OCI-LY1 (cell line): Measurements from ENCODE around the gene CRTC1.

Experiments used
- H2AFZ ChIP-seq: fragments of 200-600 bp; sonication (generic), shearing (Covaris generic); 2 replicates; pipeline ENCODE4 v1.6.0; 2014; ENCODE audit warnings: antibody characterized with exemption, mild to moderate bottlenecking, low read length
- H3F3A ChIP-seq: fragments of 200-600 bp; sonication (generic), shearing (Covaris generic); 2 replicates; pipeline ENCODE4 v1.6.0; 2014; ENCODE audit warnings: mild to moderate bottlenecking, antibody characterized with exemption, low read length, moderate library complexity; ENCODE audit not compliant: insufficient read depth
- H3K27ac ChIP-seq: fragments of 200-600 bp; sonication (generic); 2 replicates; pipeline ENCODE4 v1.5.1; 2014; ENCODE audit warnings: low read length, mixed run types, mild to moderate bottlenecking, low read depth; ENCODE audit not compliant: poor library complexity, severe bottlenecking
- H3K27me3 ChIP-seq: fragments of 200-600 bp; sonication (generic); 2 replicates; pipeline ENCODE4 v1.6.0; 2014; ENCODE audit warnings: antibody characterized with exemption, mild to moderate bottlenecking, low read length, moderate library complexity; ENCODE audit not compliant: insufficient read depth
- H3K36me3 ChIP-seq: fragments of 200-600 bp; sonication (generic); 2 replicates; pipeline ENCODE4 v1.6.1; 2014; ENCODE audit warnings: mild to moderate bottlenecking, antibody characterized with exemption, low read length, moderate library complexity, mixed read lengths; ENCODE audit not compliant: insufficient read depth
- H3K4me1 ChIP-seq: fragments of 200-600 bp; sonication (generic); 2 replicates; pipeline ENCODE4 v1.5.1; 2014; ENCODE audit warnings: mild to moderate bottlenecking, low read length, moderate library complexity; ENCODE audit not compliant: insufficient read depth, severe bottlenecking
- H3K4me2 ChIP-seq: fragments of 200-600 bp; sonication (generic), shearing (Covaris generic); 2 replicates; pipeline ENCODE4 v1.6.1; 2014; ENCODE audit warnings: low read length
- H3K4me3 ChIP-seq: fragments of 200-600 bp; sonication (generic); 2 replicates; pipeline ENCODE4 v1.5.1; 2014; ENCODE audit warnings: low read length, low read depth, mild to moderate bottlenecking, mixed read lengths; ENCODE audit not compliant: poor library complexity, severe bottlenecking
- H3K79me2 ChIP-seq: fragments of 200-600 bp; shearing (Covaris generic); 2 replicates; pipeline ENCODE4 v1.6.1; 2016; ENCODE audit warnings: mixed run types, low read length, mixed read lengths; ENCODE audit not compliant: insufficient read depth
- H3K9ac ChIP-seq: fragments of 200-600 bp; sonication (generic), shearing (Covaris generic); 2 replicates; pipeline ENCODE4 v1.6.1; 2014; ENCODE audit warnings: mild to moderate bottlenecking, low read length, mixed read lengths
- H3K9me2 ChIP-seq: fragments of 200-600 bp; sonication (generic), shearing (Covaris generic); 2 replicates; pipeline ENCODE4 v1.6.1; 2014; ENCODE audit warnings: low read depth, mild to moderate bottlenecking, low read length, mixed read lengths
- H3K9me3 ChIP-seq: fragments of 200-600 bp; shearing (Covaris generic); 2 replicates; pipeline ENCODE4 v1.6.1; 2014; ENCODE audit warnings: low read length, mixed read lengths
- H4K20me1 ChIP-seq: fragments of 200-600 bp; sonication (generic), shearing (Covaris generic); 2 replicates; pipeline ENCODE4 v1.6.0; 2016; ENCODE audit warnings: mild to moderate bottlenecking, low read length; ENCODE audit not compliant: insufficient read depth
- CTCF ChIP-seq: fragments of 200-600 bp; sonication (generic), shearing (Covaris generic); IDR thresholded peaks from 2 replicates; pipeline ENCODE4 v1.5.1; 2017; ENCODE audit warnings: mild to moderate bottlenecking, antibody characterized with exemption, low read length, moderate library complexity, mixed read lengths
- EZH2 ChIP-seq: fragments of 200-600 bp; sonication (generic), shearing (Covaris generic); IDR thresholded peaks from 2 replicates; pipeline ENCODE4 v1.8.0; 2017; ENCODE audit warnings: borderline replicate concordance, mixed run types, mild to moderate bottlenecking, antibody characterized with exemption, low read length, moderate library complexity, mixed read lengths

CRTC1 gene

DNA sequence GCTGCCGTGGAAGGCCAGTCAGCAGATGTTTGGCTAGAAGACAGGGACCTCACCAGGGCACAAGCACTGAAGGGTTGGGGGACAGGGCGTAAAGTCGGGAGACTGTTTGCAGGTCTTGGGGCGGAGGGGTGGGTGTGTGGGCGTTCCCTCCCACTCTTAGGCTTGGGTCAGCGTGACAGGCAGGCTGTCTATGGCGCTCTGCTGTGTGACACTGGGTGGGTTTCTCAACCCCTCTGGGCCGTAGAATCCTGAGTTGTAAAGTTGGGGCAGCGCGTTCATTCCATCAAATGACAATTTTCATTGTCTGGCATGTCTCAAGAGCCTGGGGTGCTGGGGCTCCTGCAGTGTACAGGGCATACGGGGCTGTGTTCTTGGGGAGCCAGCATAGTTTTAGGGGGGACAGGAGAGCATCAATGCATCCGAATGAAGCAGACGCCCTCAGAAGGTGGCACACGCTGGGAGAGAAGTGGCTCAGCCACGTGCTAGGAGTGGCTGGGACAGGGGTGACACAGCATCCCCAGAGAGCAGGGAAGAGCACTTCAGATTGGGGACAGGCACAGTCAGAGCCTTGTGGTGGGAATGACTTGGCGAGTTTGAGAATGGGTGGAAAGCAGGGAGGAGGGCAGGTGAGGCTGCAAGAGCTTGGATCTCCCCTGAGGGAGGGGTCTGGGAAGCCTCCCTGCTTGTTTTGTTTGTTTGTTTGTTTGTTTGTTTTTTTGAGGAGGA lies 4.4 kb downstream of the CRTC1 start:
- Histone ChIP-seq H3K27me3 (no peaks in the 10 kb centered on the region), H3F3A (no peaks in the 10 kb centered on the region), H3K4me2 (no peak overlapping the region), H3K79me2 (no peaks in the 10 kb centered on the region), H3K9me3 (no peaks in the 10 kb centered on the region), H3K36me3 (no peaks in the 10 kb centered on the region), H3K4me1 (peaks cover 13% of the 10 kb centered on the region), H3K27ac (no peak overlapping the region), H4K20me1 (no peaks in the 10 kb centered on the region), H3K9me2 (no peaks in the 10 kb centered on the region), H3K9ac (no peak overlapping the region), H3K4me3 (no peak overlapping the region), H2AFZ (no peak overlapping the region)
- TF ChIP-seq EZH2 = no peak

- peaks cover 17% of the 10 kb centered on the region for H3K4me1 ChIP-seq
- no peaks in the 10 kb centered on the region for H3K9me2 ChIP-seq
- H3K9me3 ChIP-seq = no peaks in the 10 kb centered on the region
- H3K36me3 ChIP-seq = no peaks in the 10 kb centered on the region
- no peak overlapping the region for H3K4me3 ChIP-seq
- no peak overlapping the region for H3K9ac ChIP-seq
- H3K4me2 ChIP-seq = no peak overlapping the region
- TF ChIP-seq EZH2 (no peak), CTCF (no peak)
- H2AFZ ChIP-seq = no peak overlapping the region
- H3K27ac ChIP-seq = no peak overlapping the region
- no peaks in the 10 kb centered on the region for H4K20me1 ChIP-seq
- H3F3A ChIP-seq = no peaks in the 10 kb centered on the region
- H3K27me3 ChIP-seq = 0 out of 2 replicates have a peak, but pooled peaks cover 3% of the 10 kb centered on the region
- no peaks in the 10 kb centered on the region for H3K79me2 ChIP-seq
Observed at GRCh38 chr19:18696023-18696422, 12.5 kb downstream of the CRTC1 start.

DNA sequence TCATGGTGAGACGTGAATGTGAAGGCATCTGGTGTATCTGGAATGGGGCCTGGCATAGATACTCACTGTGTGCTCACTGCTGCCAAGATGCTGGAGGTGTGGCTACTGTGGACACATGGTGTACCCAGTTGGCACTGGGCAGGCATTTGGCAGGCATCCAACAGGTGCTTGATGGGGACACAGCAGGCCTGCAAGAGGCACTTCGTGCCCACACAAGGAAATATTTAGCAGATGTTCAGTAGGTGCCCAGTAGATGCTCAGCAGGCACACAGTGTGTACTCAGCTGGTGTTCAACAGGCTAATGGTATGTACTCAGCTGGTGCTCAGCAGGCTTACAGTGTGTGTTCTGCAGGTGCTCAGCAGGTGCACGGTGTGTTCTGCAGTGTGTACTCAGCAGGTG lies 14.2 kb downstream of the CRTC1 start:
- no peak overlapping the region for H3K4me2 ChIP-seq
- no peaks in the 10 kb centered on the region for H3K79me2 ChIP-seq
- no peaks in the 10 kb centered on the region for H3K9me2 ChIP-seq
- H3K9me3 ChIP-seq = no peaks in the 10 kb centered on the region
- H3K36me3 ChIP-seq = no peaks in the 10 kb centered on the region
- 0 out of 2 replicates have a peak, but pooled peaks cover 3% of the 10 kb centered on the region for H3K27me3 ChIP-seq
- H3K4me3 ChIP-seq = no peak overlapping the region
- H2AFZ ChIP-seq = no peak overlapping the region
- H3K9ac ChIP-seq = no peak overlapping the region
- TF ChIP-seq EZH2 (no peak), CTCF (no peak)
- H3K4me1 ChIP-seq = peaks cover 24% of the 10 kb centered on the region
- no peak overlapping the region for H3K27ac ChIP-seq
- no peaks in the 10 kb centered on the region for H3F3A ChIP-seq
- no peaks in the 10 kb centered on the region for H4K20me1 ChIP-seq
